GM12864 (cell line): ENCODE results near the gene COL9A2.
A peak's percentile ranks its signal among the peaks of the same experiment; 100 is the strongest.

Source experiments
- DNase-seq: peaks from one replicate; pipeline ENCODE4 v3.0.0-alpha.2; 2011; ENCODE audit warnings: low read depth
- H3K4me3 ChIP-seq: 2 replicates; pipeline ENCODE4 v1.5.1; 2011; ENCODE audit warnings: mild to moderate bottlenecking, low read depth, low read length, control low read depth
- TF ChIP-seq, protein P1 (sequence below): IDR thresholded peaks from 2 replicates; pipeline ENCODE4 v1.5.1; 2011; ENCODE audit warnings: low read depth, mild to moderate bottlenecking, moderate library complexity, low read length, control low read depth, inconsistent platforms; ENCODE audit errors: missing control alignments

The COL9A2 gene

DNA sequence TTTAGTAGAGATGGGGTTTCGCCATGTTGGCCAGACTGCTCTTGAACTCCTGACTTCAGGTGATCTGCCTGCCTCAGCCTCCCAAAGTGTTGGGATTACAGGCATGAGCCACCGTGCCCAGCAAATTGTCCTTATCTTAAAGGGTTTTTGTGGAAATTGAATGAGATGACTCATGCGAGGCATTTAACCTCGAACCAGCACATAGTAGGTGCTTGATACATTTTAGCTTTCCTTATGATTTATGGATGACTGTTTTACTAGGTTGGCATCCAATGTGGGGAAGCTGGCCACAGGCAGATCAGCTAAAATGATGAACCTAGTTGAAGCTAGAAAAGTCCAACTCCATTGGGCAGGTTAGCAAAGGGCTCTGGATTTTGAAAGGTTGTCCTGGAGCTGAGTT is 1.4 kb upstream of the COL9A2 start:
- no peak overlapping the region for H3K4me3 ChIP-seq
- DNase-seq: no peak
- TF ChIP-seq, protein P1, sequence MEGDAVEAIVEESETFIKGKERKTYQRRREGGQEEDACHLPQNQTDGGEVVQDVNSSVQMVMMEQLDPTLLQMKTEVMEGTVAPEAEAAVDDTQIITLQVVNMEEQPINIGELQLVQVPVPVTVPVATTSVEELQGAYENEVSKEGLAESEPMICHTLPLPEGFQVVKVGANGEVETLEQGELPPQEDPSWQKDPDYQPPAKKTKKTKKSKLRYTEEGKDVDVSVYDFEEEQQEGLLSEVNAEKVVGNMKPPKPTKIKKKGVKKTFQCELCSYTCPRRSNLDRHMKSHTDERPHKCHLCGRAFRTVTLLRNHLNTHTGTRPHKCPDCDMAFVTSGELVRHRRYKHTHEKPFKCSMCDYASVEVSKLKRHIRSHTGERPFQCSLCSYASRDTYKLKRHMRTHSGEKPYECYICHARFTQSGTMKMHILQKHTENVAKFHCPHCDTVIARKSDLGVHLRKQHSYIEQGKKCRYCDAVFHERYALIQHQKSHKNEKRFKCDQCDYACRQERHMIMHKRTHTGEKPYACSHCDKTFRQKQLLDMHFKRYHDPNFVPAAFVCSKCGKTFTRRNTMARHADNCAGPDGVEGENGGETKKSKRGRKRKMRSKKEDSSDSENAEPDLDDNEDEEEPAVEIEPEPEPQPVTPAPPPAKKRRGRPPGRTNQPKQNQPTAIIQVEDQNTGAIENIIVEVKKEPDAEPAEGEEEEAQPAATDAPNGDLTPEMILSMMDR: no peak

DNA sequence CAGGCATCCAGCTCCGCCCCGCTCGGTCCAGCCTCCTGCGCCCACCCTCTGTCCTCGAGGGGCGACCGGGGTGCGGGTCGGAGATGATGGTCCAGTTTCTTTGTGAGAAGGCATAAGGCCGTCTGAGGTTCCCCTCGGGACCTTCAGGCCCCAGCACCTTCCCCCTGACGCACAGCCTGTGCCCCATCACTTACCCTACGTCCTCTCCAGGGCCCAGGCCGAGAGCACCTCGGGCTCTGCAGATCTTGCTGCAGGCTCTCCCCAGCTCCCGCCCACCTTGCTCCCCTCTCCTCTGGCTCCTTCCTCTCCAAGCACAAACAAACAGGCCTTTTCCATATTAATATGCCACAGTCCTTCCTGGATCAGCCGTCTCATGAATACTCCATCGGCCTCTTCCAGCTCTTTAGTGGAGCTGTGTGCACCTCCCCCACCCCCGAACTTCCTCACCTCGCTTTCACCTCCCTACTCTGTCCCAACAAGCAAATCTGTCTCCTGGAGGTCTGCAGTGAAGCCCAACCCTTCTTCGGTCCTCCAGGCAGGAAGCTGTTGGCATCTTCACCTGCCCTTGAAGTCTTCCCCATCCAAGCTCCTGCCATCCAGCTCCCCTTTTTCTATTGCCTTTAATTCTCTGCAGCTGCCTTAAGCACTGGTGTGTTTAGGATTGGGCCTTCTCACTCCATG is 448 bp upstream of the COL9A2 start:
- TF ChIP-seq, protein P1: no peak
- no peak for DNase-seq
- no peak overlapping the region for H3K4me3 ChIP-seq

DNA sequence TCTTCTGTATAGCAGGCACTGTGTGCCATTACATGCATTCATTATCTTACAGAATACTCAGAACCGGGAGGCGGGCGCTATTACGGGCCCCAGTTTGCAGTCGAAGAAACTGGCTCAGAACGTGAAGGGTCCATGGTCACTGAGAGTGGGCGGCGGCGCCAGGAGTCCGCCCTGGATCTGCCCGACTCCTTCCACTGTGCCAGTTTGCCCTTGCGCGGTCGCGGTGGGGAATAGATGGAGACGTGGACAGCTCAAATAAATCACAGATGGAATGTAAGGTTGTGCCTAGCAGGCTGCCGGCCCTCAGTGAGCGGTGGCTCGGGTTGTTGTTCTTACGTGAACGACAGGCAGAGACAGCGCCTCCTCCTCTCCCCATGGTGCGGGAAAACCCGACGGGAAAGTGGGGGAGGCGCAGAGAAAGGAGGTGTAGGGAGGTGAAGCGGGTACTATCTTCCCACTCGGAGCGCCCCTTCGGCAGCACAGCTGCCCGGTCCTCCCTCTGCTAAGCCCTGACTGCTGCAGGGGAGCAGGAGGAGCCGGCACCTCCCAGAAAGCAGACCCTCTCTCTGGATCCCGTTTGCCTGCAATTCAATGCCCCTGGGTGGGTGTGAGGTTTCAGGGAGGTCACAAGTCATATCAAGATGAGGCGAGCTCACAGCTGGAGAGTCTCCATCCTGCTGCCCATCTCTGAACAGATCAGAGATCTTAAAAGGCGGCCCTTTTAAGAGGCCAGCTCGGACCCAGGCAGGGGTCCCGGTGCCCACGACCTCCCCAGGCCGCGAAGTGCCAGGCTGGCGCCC is 1.1 kb downstream of the COL9A2 start:
- DNase-seq: no peak
- H3K4me3 ChIP-seq: peak overlapping the region; percentile 49
- TF ChIP-seq, protein P1: no peak

DNA sequence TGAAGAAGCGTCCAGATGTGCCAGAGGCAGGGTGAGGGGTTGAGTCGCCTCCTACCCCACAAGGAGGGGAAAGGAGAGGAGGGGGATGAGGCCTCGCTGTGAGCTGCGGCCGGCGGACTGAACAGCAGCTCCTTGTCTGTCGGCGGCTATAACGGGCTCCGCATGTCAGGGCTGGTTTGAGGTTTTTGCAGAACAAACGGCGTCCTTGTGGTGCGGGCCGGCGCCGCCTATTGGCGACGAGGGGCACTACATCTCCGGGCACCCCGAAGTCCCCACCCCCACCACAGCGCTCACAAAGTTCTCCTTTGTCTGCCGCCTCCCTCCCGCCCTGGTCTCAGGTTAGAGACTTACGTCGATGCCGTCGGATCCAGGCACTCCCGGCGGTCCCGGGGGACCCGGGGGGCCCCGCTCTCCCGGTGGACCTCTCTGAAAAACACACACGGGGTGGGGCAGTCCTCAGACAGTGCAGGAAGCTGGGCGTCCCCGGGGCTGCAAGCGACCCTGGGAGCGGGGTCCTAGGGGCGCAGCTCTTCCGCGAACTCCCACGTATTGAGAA is 1.8 kb downstream of the COL9A2 start:
- peak overlapping the region; percentile 49 for H3K4me3 ChIP-seq
- TF ChIP-seq, protein P1: peak; percentile 99
- peak; percentile 69 for DNase-seq

DNA sequence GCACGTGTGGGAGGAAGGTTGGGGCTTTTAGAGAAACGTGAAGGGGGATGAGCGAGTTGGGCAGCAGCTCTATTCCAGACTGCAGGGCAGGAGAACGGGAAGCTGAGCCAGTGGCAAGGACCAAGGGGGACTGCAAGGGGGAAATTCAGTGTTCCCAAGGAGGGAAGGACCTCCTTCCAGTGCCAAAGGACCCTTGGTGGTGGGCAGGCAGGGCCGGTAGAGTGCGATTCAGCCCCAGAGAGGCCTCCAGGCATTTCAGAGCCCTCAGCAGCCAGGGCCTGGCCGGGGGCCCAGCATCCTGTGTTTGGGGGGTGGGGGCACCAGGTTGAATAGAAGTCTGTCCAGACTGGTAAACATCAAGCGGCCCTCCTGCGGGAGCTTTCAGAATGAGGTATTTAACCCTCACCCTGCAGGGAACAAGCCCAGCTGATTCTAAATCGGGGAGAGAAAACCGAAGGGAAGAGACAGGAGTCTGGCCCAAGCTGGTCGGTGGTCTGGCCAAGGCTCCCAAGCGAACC is 2.3 kb downstream of the COL9A2 start:
- H3K4me3 ChIP-seq: peak overlapping the region; percentile 38
- DNase-seq: no peak
- TF ChIP-seq, protein P1: no peak

DNA sequence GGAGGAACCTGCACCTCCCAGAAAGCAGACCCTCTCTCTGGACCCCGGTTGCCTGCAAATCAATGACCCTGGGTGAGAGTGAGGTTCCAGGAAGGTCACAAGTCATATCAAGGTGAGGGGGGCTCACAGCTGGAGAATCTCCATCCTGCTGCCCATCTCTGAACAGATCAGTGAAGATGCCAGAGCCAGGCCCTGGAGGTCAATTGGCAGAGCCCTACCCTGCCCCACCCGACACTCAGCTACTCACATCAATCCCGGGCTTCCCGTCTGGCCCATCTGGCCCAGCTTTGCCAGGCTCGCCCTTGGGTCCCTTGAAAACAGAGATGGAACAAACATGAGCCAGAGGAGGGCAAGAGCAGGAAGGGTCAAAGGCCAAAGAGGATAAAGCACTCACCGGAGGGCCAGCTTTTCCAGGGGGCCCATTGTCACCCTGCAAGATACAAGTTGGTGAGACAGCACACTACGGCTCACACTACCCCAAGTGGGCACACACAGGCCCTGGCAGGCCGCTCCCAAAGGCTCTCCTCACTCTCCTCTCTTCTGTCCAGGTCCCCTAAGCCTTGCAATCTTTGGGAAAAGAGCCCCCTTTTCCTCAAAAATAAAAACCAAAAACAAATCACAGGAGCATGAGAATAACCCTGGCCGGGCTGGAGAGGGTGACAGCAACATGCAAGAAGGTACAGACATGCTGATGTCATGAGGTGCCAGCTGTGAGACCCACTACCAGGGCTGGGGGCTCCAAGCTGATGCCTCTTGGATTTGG is 2.9 kb downstream of the COL9A2 start:
- no peak for DNase-seq
- TF ChIP-seq, protein P1: no peak
- H3K4me3 ChIP-seq: no peak overlapping the region; the same call in 1 of the 2 replicates
